Measurements from ENCODE around the gene RIPOR2.

Gene RIPOR2

GRCh38 chr6:24907919-24908649 lies 27.7 kb downstream of the RIPOR2 start:
- TF ChIP-seq CTCF (IDR thresholded peaks at IDR 0.05) = no peak
- no peak for DNase-seq
- H3K9me3 Mint-ChIP-seq = peaks cover 4% of the 10 kb centered on the region
- no peak overlapping the region for H3K27ac Mint-ChIP-seq
- peak overlapping the region; percentile 47 for H3K4me3 Mint-ChIP-seq
- H3K27me3 Mint-ChIP-seq (ENCODE audit: low read depth, poor library complexity) = peaks cover 66% of the 10 kb centered on the region
- peaks cover 59% of the 10 kb centered on the region for H3K4me1 Mint-ChIP-seq
- H3K36me3 Mint-ChIP-seq (ENCODE audit: low read depth) = no peaks in the 10 kb centered on the region

- H3K27me3 Mint-ChIP-seq (ENCODE audit: low read depth, poor library complexity) = peaks cover 52% of the 10 kb centered on the region
- H3K9me3 Mint-ChIP-seq = peaks cover 4% of the 10 kb centered on the region
- no peak for DNase-seq
- H3K27ac Mint-ChIP-seq = no peak overlapping the region
- H3K4me1 Mint-ChIP-seq = peaks cover 53% of the 10 kb centered on the region
- H3K36me3 Mint-ChIP-seq (ENCODE audit: low read depth) = no peaks in the 10 kb centered on the region
- H3K4me3 Mint-ChIP-seq = no peak overlapping the region
- TF ChIP-seq CTCF (IDR thresholded peaks at IDR 0.05) = no peak
Measured at GRCh38 chr6:24906314-24906713, 29.4 kb downstream of the RIPOR2 start.

DNA sequence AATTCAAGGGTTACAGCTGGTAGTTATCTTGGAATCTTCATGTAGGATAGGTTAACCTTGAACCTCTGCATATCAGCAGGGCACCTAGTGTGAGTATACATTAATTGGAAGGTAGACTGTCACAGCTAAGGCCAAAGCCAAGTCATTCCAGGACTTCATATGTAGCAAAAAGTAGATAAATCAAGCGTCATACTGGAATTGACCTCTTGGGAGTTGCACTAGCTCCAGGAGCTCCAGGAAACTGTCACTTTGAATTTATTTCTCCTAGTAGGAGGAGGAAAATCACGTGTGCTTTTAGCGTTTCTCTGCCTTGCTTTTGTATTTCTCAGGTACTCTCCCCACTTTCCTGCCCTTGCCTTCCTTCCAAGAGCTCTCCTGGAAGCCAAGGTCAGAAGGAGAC lies 30.3 kb downstream of the RIPOR2 start:
- H3K9me3 Mint-ChIP-seq = peaks cover 4% of the 10 kb centered on the region
- H3K27ac Mint-ChIP-seq = no peak overlapping the region
- no peak for TF ChIP-seq CTCF (IDR thresholded peaks at IDR 0.05)
- no peaks in the 10 kb centered on the region for H3K36me3 Mint-ChIP-seq (ENCODE audit: low read depth)
- H3K4me3 Mint-ChIP-seq = no peak overlapping the region
- peaks cover 47% of the 10 kb centered on the region for H3K4me1 Mint-ChIP-seq
- peaks cover 48% of the 10 kb centered on the region for H3K27me3 Mint-ChIP-seq (ENCODE audit: low read depth, poor library complexity)
- DNase-seq = no peak

GRCh38 chr6:24903681-24904080 lies 32.1 kb downstream of the RIPOR2 start:
- no peak overlapping the region for H3K27ac Mint-ChIP-seq
- no peak for DNase-seq
- H3K9me3 Mint-ChIP-seq = peaks cover 4% of the 10 kb centered on the region
- no peak for TF ChIP-seq CTCF (IDR thresholded peaks at IDR 0.05)
- peaks cover 30% of the 10 kb centered on the region for H3K27me3 Mint-ChIP-seq (ENCODE audit: low read depth, poor library complexity)
- no peaks in the 10 kb centered on the region for H3K36me3 Mint-ChIP-seq (ENCODE audit: low read depth)
- H3K4me1 Mint-ChIP-seq = peaks cover 29% of the 10 kb centered on the region
- no peak overlapping the region for H3K4me3 Mint-ChIP-seq

DNA sequence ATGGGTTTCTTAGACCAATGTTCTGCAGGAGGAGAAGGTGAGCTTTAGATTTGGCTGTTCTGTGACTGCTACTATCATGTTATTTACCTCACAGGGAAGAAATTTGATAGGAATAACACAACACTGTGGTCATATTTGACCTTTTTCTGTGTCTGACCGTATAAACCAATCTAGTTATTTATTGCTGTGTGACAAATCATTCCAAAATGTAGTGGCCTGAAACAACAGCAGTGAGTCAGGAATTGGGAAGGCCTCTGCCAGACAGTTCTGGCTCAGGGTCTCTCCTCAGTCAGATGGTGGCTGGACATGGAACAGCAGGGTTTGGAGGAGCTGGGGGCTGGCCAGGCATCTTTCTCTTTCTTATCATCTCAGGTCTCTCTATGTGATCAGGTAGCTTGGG lies 33.0 kb downstream of the RIPOR2 start:
- Mint-ChIP-seq H3K36me3 (ENCODE audit: low read depth) (no peaks in the 10 kb centered on the region), H3K9me3 (peaks cover 4% of the 10 kb centered on the region), H3K4me3 (no peak overlapping the region), H3K27ac (no peak overlapping the region), H3K4me1 (peaks cover 20% of the 10 kb centered on the region), H3K27me3 (ENCODE audit: low read depth, poor library complexity) (peaks cover 24% of the 10 kb centered on the region)
- TF ChIP-seq CTCF (IDR thresholded peaks at IDR 0.05) = no peak
- DNase-seq = no peak

DNA sequence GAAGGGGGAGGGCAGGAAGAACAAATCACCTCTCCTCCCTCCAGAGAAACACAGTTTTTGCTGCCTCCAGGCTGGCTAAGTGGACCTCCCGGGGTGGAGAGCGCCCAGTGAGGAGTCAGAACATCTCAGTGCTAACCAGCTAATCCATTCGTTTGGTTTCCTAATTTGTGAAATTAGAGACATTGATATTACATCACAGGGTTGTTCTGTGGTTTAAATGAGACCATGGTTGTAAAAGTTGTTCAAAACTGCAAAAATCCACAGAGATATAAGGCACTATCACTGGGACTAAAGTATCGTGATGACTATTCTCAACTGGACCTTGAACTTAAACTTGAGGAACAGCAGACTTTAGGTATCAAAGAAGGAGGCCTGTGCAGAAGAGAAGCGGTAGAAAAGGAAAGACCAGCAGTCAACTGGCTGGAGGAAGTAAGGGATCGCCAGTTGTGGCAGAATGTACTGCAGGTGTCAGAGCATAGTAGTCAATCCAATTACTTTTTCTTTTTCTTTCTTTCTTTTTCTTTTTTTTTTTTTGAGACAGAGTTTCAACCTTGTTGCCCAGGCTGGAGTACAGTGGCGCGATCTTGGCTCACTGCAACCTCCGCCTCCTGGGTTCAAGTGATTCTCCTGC lies 33.9 kb downstream of the RIPOR2 start:
- peaks cover 4% of the 10 kb centered on the region for H3K9me3 Mint-ChIP-seq
- TF ChIP-seq CTCF (IDR thresholded peaks at IDR 0.05) = no peak
- no peak overlapping the region for H3K27ac Mint-ChIP-seq
- H3K4me3 Mint-ChIP-seq = no peak overlapping the region
- no peaks in the 10 kb centered on the region for H3K36me3 Mint-ChIP-seq (ENCODE audit: low read depth)
- peaks cover 21% of the 10 kb centered on the region for H3K27me3 Mint-ChIP-seq (ENCODE audit: low read depth, poor library complexity)
- DNase-seq = no peak
- H3K4me1 Mint-ChIP-seq = peaks cover 15% of the 10 kb centered on the region

All from nephron progenitor cell (in vitro differentiated cells).